WI38 (cell line): ENCODE data around the gene GNAI1.
A peak's percentile ranks its signal among the peaks of the same experiment; 100 is the strongest.

Experiments
- H3K4me3 ChIP-seq: 2 replicates; pipeline ENCODE4 v1.5.1; 2011; ENCODE audit warnings: low read depth, mild to moderate bottlenecking, control low read depth, low read length
- TF ChIP-seq, protein P1 (sequence below): IDR thresholded peaks from 2 replicates; pipeline ENCODE4 v1.5.1; 2012; ENCODE audit warnings: low read depth, mild to moderate bottlenecking, control low read depth, low read length

GNAI1 gene

DNA sequence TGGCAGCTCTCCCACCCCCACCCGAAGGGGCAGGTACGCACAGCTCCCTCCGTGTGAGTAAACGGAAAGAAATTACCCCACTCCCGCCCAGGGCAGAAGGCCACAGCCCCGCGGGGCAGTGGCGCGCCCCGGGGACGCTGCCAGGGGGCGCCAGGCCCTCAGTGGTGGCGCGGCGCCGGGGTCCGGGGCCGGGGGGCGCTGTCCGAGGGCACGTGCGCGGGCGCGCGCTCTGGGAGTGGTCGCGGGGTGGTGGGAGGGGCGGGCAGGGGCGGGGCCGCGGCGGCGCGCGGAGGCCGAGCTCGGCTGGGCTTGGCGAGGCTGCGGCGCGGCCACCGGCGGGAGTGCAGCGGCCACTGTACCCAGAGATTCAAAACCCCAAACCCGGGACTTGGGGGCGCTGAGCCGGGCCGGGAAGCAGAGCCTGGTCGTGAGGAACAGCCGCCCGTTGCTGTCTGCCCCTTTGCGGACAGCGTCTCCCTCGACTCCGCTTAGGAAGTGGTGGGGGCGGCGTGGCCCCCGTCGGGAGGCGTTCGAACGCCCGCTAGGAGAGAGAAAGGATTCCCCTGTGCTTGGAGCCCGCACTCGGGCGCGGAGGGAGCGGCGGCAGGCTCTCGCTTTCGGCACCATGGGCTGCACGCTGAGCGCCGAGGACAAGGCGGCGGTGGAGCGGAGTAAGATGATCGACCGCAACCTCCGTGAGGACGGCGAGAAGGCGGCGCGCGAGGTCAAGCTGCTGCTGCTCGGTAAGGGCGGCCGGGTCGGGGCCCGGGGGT lies at the start of gene GNAI1:
Gene GNAI1, plus strand, starts transcription at position 296 of the 773 bp plus-strand sequence. Its CDS starts 330 bp downstream, at position 626.
- peak within 1 kb of the TSS; percentile 78 for H3K4me3 ChIP-seq

DNA sequence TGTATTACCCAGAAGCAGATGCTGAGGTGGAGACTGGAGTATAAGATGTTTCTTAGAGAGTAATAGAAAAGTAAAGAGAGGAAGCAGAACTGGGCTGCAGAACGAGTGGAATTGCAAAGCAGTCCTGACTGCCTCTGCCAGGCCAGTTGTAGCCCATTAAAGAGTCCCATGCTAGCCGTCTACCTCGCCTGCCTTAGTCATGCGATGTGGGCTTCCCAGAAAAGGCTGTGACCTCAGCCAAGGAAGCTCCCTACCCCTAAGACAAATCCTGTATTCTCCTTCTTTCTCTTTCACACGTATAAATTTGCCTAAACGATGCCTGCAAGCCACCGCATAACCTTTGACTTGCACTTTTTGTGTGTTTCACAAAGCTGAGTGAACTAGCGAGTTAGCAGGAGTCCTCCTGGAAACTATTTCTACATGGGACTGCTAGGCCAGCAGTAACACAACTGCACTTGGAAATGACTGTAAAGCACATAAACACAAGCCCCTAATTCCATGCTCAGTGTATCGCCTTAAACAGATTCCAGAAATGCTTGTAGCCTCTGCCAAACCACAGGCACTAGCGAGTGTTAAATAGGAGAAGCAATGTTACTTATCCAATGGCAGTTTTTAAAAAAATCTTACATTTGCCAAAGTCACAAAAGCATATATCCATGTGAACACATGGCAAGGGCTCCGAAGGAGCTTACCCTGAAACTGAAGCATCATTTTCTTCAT lies 47.4 kb upstream of the GNAI1 start:
- TF ChIP-seq, protein P1, sequence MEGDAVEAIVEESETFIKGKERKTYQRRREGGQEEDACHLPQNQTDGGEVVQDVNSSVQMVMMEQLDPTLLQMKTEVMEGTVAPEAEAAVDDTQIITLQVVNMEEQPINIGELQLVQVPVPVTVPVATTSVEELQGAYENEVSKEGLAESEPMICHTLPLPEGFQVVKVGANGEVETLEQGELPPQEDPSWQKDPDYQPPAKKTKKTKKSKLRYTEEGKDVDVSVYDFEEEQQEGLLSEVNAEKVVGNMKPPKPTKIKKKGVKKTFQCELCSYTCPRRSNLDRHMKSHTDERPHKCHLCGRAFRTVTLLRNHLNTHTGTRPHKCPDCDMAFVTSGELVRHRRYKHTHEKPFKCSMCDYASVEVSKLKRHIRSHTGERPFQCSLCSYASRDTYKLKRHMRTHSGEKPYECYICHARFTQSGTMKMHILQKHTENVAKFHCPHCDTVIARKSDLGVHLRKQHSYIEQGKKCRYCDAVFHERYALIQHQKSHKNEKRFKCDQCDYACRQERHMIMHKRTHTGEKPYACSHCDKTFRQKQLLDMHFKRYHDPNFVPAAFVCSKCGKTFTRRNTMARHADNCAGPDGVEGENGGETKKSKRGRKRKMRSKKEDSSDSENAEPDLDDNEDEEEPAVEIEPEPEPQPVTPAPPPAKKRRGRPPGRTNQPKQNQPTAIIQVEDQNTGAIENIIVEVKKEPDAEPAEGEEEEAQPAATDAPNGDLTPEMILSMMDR = no peak
- peak overlapping the region; percentile 7; the same call in 1 of the 2 replicates for H3K4me3 ChIP-seq

More for the DNA sequence above, at the start of gene GNAI1:
- TF ChIP-seq, protein P1 = 0 out of 2 replicates have a peak, but pooled peaks have one; percentile 8

DNA sequence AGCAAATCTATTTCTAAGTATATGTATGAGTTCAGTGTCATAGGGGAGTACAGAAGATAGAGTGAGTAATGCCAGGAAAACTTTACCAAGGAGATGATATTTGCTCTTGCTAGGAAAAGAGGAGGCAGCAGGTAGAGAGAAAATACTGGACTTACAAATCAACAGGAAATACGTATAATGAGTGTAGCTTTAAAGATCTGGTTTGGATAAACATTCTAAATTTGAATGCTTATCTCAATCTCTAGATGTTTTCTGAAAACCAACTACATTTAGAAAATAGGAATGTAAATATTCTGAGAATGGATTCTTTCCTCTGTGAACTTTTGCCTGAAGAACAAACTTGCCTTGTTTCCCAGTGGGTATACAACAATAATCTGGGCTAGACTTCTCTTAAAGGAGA lies 46.9 kb upstream of the GNAI1 start:
- TF ChIP-seq, protein P1 = no peak
- peak overlapping the region; percentile 31; the same call in 1 of the 2 replicates for H3K4me3 ChIP-seq

GRCh38 chr7:80088705-80089104 lies 45.9 kb upstream of the GNAI1 start:
- TF ChIP-seq, protein P1 = no peak
- H3K4me3 ChIP-seq = peak overlapping the region; percentile 8; the same call in 1 of the 2 replicates

- TF ChIP-seq, protein P1 = no peak
- H3K4me3 ChIP-seq = no peak overlapping the region
Measured at GRCh38 chr7:80089366-80089765, 45.3 kb upstream of the GNAI1 start.

- no peak overlapping the region for H3K4me3 ChIP-seq
- TF ChIP-seq, protein P1 = no peak
Measured at GRCh38 chr7:80093349-80093748, 41.3 kb upstream of the GNAI1 start.

GRCh38 chr7:80095545-80095944 lies 39.1 kb upstream of the GNAI1 start:
- TF ChIP-seq, protein P1 = no peak; the same call in 1 of the 2 replicates
- no peak overlapping the region for H3K4me3 ChIP-seq
